HEK293T (cell line): ENCODE data around the gene IFNL1.
"Not testable (repeated sequence)": the region's sequence is repeated elsewhere in the genome, so short reads cannot be mapped to it uniquely, and the experiment has no call there.

Experiments used
- CTCF ChIA-PET: fragments of 350-600 bp; formaldehyde crosslinking; extraction: SDS; loops from one replicate; lab custom pipeline; 2021; ENCODE audit warnings: antibody characterized with exemption, inconsistent platforms; lab: Yijun Ruan, JAX
- POLR2A ChIA-PET: fragments of 350-600 bp; formaldehyde crosslinking; extraction: SDS; loops from one replicate; lab custom pipeline; 2020; ENCODE audit warnings: antibody characterized with exemption, inconsistent platforms; lab: Yijun Ruan, JAX
- DNase-seq: peaks from one replicate; pipeline ENCODE4 v3.0.0; 2012; ENCODE audit warnings: mixed read lengths; ENCODE audit errors: extremely low spot score
- ARNT ChIP-seq: fragments of 450-650 bp; IDR thresholded peaks from 2 replicates; pipeline ENCODE4 v1.6.1; 2017; ENCODE audit warnings: mild to moderate bottlenecking
- BHLHE40 ChIP-seq: fragments of 450-650 bp; IDR thresholded peaks from 2 replicates; pipeline ENCODE4 v1.6.1; 2016; ENCODE audit warnings: mild to moderate bottlenecking, moderate library complexity, borderline replicate concordance
- CTBP1 ChIP-seq: fragments of 450-650 bp; IDR thresholded peaks from 2 replicates; pipeline ENCODE4 v1.6.1; 2016; ENCODE audit warnings: borderline replicate concordance
- ELF4 ChIP-seq: fragments of 450-650 bp; IDR thresholded peaks from 2 replicates; pipeline ENCODE4 v1.6.1; 2017; ENCODE audit warnings: antibody characterized with exemption
- FOXA1 ChIP-seq: fragments of 450-650 bp; IDR thresholded peaks from 2 replicates; pipeline ENCODE4 v1.6.1; 2016; ENCODE audit warnings: mild to moderate bottlenecking
- FOXK2 ChIP-seq: fragments of 450-650 bp; IDR thresholded peaks from 2 replicates; pipeline ENCODE4 v1.6.1; 2016; ENCODE audit warnings: mild to moderate bottlenecking
- FOXM1 ChIP-seq: fragments of 450-650 bp; IDR thresholded peaks from 2 replicates; pipeline ENCODE4 v1.6.1; 2017; ENCODE audit warnings: mild to moderate bottlenecking, borderline replicate concordance
- HDGF ChIP-seq: fragments of 450-650 bp; IDR thresholded peaks from 2 replicates; pipeline ENCODE4 v1.6.1; 2017; ENCODE audit warnings: antibody characterized with exemption, borderline replicate concordance
- L3MBTL2 ChIP-seq: fragments of 450-650 bp; conservative IDR thresholded peaks from 2 replicates; pipeline ENCODE4 v1.6.1; 2016; ENCODE audit warnings: mild to moderate bottlenecking
- LEF1 ChIP-seq: fragments of 450-650 bp; IDR thresholded peaks from 2 replicates; pipeline ENCODE4 v1.6.1; 2017; ENCODE audit warnings: mild to moderate bottlenecking, borderline replicate concordance
- NFRKB ChIP-seq: fragments of 450-650 bp; IDR thresholded peaks from 2 replicates; pipeline ENCODE4 v1.6.1; 2016; ENCODE audit warnings: mild to moderate bottlenecking, moderate library complexity
- PKNOX1 ChIP-seq: fragments of 450-650 bp; IDR thresholded peaks from 2 replicates; pipeline ENCODE4 v1.6.1; 2016
- SP1 ChIP-seq: fragments of 450-650 bp; IDR thresholded peaks from 2 replicates; pipeline ENCODE4 v1.6.1; 2017
- SUZ12 ChIP-seq: fragments of 450-650 bp; IDR thresholded peaks from 2 replicates; pipeline ENCODE4 v1.6.1; 2016; ENCODE audit warnings: mild to moderate bottlenecking
- TARDBP ChIP-seq: fragments of 450-650 bp; IDR thresholded peaks from 2 replicates; pipeline ENCODE4 v1.6.1; 2016
- ZNF384 ChIP-seq: fragments of 450-650 bp; IDR thresholded peaks from 2 replicates; pipeline ENCODE4 v1.6.1; 2016

The IFNL1 gene

GRCh38 chr19:39328046-39328705 lies 32.0 kb downstream of the IFNL1 start:
- DNase-seq, result peak; percentile 80
- POLR2A ChIA-PET, result no interaction called here
- CTCF ChIA-PET, result interaction anchor here (0.6 to 1.9 kb wide), 4 partner anchors 72 to 206 kb away, joined by 3 to 7 read pairs (median 5); no protein-coding TSS in a partner anchor
- TF ChIP-seq FOXM1, result no peak
- TF ChIP-seq SP1, result no peak
- TF ChIP-seq TARDBP, result no peak
- no peak for TF ChIP-seq SUZ12

DNA sequence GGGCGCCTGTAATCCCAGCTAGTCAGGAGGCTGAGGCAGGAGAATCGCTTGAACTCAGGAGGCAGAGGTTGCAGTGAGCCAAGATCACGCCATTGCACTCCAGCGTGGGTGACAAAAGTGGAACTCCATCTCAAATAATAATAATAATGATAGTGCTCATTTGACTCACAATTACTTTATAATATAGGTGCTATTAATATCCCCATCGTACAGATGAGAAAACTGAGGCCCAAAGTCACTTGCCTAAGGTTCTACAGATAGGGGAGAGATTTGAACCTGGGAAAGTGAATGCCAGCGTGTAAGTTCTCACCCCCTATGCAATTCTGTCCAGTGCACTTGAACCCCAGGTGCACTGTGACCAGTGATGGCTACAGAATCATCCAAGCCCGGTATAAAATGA lies 33.7 kb downstream of the IFNL1 start:
- no peak for DNase-seq
- POLR2A ChIA-PET, result no interaction called here

DNA sequence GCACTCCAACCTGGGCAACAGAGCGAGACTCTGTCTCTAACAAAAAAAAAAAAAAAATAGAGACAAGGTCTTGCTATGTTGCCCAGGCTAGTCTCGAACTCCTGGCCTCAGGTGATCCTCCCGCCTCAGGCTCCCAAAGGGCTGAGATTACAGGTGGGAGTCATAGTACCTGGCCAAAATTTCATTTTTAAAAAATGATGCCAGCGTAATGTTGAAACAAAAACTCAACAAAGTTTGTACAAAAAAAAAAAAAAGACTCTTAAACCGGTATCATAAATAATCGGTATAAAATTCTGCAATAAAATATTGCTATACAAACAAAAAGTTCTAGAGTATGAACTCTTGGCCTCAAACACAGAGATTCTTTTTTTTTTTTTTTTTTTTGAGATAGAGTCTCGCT lies 36.1 kb downstream of the IFNL1 start:
- no peak for TF ChIP-seq PKNOX1
- POLR2A ChIA-PET, result no interaction called here
- CTCF ChIA-PET, result interaction anchor here (0.7 to 1.2 kb wide), 2 partner anchors 10 to 445 kb away, joined by 3 read pairs; partner anchors contain the start of gene SAMD4B
- DNase-seq, result no peak

More for the DNA sequence above, 33.7 kb downstream of the IFNL1 start:
- TF ChIP-seq LEF1 (no peak), FOXM1 (no peak), HDGF (no peak), TARDBP (no peak), PKNOX1 (no peak), BHLHE40 (no peak), CTBP1 (no peak), ZNF384 (no peak), ARNT (no peak), ELF4 (no peak), L3MBTL2 (no peak), NFRKB (no peak)
- CTCF ChIA-PET, result interaction anchor here (0.6 kb wide), 1 partner anchor 109 kb away, joined by 8 read pairs; no protein-coding TSS in a partner anchor

DNA sequence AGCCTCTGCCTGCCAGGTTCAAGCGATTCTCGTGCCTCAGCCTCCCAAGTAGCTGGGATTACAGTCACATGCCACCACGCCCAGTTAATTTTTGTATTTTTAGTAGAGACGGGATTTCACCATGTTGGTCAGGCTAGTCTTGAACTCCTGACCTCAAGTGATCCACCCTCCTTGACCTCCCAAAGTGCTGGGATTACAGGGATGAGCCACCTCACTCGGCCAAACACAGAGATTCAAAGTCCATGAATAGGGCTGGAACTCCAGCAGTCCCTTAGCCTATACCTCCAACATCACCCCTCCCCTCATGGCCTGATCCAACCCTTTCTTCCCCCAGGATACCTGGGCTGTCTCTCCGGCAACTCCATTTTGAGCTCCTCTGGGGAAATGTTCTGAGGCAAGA lies 36.5 kb downstream of the IFNL1 start:
- POLR2A ChIA-PET, DNase-seq: not testable (repeated sequence)
- CTCF ChIA-PET, result interaction anchor here (1.2 kb wide), 1 partner anchor 9 kb away, joined by 3 read pairs; the partner anchor contains the start of gene SAMD4B

DNA sequence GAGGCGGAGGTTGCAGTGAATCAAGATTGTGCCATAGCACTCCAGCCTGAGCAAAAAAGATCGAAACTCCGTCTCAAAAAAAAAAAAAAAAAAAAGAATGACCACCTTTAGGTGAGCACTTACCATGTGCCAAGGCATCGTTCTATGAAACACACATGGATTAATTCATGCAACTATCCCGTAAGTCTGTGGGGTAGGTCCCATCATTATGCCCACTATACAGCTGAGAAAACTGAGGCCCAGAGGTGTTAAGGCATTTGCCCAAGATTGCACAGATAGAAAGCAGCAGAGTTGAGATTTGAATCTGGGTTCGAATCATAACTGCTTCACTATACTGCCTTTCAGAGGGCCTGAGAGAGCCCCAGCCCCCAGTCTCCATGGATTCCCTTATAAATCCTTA lies 37.3 kb downstream of the IFNL1 start:
- DNase-seq, result no peak
- CTCF ChIA-PET, result no interaction called here
- POLR2A ChIA-PET, result no interaction called here
- no peak for TF ChIP-seq LEF1
- TF ChIP-seq ARNT, result no peak
- TF ChIP-seq HDGF, result no peak
- no peak for TF ChIP-seq ZNF384
- no peak for TF ChIP-seq BHLHE40
- no peak for TF ChIP-seq FOXM1
- no peak for TF ChIP-seq CTBP1
- no peak for TF ChIP-seq TARDBP
- no peak for TF ChIP-seq SP1
- no peak for TF ChIP-seq PKNOX1
- TF ChIP-seq FOXK2, result no peak
- TF ChIP-seq ELF4, result no peak
- TF ChIP-seq SUZ12, result no peak

- ChIA-PET POLR2A (interaction anchor here (1.3 kb wide), 1 partner anchor 11 kb away, joined by 3 read pairs; no protein-coding TSS in a partner anchor), CTCF (interaction anchor here (0.6 kb wide), 1 partner anchor 8 kb away, joined by 5 read pairs; no protein-coding TSS in a partner anchor)
- TF ChIP-seq NFRKB (no peak), FOXK2 (no peak), SUZ12 (no peak), SP1 (no peak), TARDBP (no peak), ZNF384 (no peak), L3MBTL2 (no peak), FOXA1 (no peak), LEF1 (no peak), HDGF (no peak)
- no peak for DNase-seq
Observed at GRCh38 chr19:39334444-39334976, 38.3 kb downstream of the IFNL1 start.

GRCh38 chr19:39335168-39335548 lies 39.0 kb downstream of the IFNL1 start:
- POLR2A ChIA-PET, result interaction anchor here (1.3 kb wide), 1 partner anchor 12 kb away, joined by 3 read pairs; no protein-coding TSS in a partner anchor
- CTCF ChIA-PET, result interaction anchor here (1.2 kb wide), 1 partner anchor 12 kb away, joined by 3 read pairs; no protein-coding TSS in a partner anchor
- TF ChIP-seq HDGF, result no peak
- TF ChIP-seq TARDBP, result no peak
- no peak for TF ChIP-seq PKNOX1
- TF ChIP-seq L3MBTL2, result no peak
- TF ChIP-seq CTBP1, result no peak
- no peak for TF ChIP-seq FOXM1
- TF ChIP-seq FOXA1, result no peak
- no peak for TF ChIP-seq SP1
- TF ChIP-seq LEF1, result no peak
- no peak for TF ChIP-seq ARNT
- TF ChIP-seq ZNF384, result no peak
- no peak for TF ChIP-seq ELF4
- TF ChIP-seq BHLHE40, result no peak
- no peak for TF ChIP-seq FOXK2
- TF ChIP-seq NFRKB, result no peak
- TF ChIP-seq SUZ12, result no peak
- no peak for DNase-seq
